CD4-positive, alpha-beta T cell treated with Interferon alpha-2 for 1 hour (primary cell): Measurements from ENCODE around the gene GATAD2A.

Experiments used
- DNase-seq, 2 donors: peaks; one replicate each; pipeline ENCODE4 v3.0.0-alpha.2; 2020 to 2022

The GATAD2A gene

DNA sequence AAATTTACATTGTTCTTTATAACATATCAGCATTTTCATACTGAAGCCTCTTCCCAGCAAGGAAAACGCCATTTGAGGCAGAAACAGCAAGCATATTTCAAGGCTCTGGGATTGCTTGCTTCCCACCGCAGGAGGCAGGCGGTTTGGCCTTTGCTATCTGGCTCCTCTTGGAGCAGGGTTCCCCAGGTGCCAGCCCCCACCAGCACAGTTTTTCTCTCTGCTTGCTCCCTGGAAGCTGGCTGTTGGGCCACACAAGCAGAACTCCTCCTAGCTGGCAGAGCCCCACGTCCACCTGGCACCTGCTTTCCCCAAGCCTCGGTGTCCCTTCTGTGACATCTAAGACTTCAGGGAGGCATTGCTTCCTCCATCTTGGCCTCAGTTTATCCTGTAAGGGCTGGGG is 16.7 kb downstream of the GATAD2A start:
- no peak for DNase-seq

DNA sequence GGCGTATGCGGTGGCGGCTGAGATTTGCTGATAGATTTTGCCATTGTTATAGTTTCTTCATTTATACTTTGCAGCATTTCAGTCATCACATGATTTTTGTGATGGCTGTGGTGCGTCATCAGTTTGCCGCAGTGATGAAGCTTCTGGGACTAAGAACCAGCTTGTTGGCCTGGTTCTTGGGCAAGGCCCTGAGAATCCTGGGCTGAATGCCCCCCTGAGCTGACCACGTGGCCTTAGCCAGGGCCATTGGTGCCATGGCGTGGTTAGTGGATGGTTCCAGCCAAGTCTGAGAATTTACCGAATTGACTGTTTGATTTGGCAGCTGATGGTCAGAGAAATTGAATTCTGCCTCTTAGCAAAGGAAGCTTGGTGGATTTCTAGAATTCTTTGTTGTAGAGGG is 17.8 kb downstream of the GATAD2A start:
- no peak for DNase-seq

DNA sequence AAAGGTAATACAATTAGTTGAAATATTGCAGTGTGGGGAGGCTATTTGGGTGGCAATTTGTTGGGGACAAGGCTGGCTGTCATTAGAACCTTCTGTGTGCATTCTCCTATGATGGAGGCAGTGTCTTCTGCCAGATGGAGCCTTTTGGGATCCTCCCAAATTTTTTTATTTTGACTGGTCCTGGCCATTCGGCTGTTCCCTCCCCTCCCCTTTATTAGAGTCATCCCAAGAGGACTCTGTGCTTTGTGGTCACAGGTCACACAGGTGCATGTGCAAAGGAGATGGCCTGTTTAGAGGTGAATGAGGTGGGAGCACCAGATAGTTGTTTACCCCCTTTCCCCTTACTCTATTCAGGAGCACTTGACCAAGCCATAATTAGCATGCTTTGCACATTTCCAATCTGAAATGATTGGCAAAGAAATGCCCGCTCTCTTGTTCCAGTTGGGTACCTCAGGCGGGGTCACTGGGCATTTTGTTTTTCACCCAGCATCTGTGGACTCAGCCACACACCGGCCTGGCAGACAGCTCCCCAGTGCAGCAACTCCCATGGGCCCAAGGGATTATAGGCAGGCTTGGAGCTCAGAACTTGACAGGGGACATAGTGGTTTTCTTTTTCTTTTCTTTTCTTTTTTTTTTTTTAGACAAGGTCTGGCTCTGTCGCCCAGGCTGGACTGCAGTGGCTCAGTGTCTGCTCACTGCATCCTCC is 19.8 kb downstream of the GATAD2A start:
- no peak for DNase-seq

DNA sequence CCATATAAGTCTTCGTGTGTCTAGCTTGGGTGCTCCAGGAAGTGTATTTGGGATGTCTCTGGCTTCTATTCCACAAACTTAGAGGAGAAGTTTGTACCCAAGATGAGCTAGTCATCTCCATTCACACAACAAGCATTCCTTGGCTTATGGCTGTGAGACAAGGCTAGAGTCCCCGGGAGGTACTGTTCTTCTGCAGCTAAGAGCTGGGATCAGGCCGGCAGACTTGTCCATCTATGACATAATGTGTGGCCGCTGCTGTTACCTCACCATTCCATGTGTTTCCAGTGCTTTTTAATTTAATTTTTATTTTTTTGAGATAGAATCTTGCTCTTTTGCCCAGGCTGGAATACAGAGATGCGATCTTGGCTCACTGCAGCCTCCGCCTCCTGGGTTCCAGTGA is 20.7 kb downstream of the GATAD2A start:
- DNase-seq, result no peak

DNA sequence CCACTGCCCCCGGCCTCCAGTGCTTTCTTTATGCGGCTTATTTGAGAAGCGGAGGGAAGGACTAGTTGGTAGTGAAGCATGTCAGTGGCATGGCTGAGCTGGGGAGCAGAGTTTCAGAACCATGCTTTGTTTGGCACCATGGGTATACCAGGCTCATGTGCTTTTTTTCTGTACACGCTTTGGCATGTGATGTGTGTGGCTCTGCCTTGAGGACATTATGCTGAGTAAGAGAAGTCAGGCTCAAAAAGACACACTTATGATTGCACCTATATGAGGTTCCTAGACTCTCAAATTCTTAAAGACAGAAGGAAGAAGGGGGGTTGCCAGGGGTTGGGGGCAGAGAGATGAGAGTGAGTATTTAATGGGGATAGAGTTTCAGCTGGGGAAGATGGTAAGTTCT is 21.3 kb downstream of the GATAD2A start:
- no peak for DNase-seq

DNA sequence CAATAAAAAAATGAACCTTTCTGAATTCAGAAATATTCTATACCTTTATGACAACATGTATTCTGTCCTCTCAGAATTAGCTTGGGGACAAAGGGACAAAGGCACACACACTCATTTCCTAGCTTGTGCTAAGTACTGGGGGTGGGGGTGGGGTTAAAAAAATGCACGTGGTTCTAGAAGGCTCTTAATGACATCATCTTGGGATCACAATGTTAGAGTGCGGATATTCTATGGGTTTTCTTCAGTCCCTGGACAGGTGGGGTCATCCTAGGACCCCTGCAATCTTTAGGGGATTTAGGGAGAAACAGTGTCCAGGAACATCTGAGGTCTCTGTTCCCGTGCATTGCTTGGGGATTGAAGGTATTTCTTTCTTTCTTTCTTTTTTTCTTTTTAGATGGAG is 21.8 kb downstream of the GATAD2A start:
- DNase-seq, result no peak

DNA sequence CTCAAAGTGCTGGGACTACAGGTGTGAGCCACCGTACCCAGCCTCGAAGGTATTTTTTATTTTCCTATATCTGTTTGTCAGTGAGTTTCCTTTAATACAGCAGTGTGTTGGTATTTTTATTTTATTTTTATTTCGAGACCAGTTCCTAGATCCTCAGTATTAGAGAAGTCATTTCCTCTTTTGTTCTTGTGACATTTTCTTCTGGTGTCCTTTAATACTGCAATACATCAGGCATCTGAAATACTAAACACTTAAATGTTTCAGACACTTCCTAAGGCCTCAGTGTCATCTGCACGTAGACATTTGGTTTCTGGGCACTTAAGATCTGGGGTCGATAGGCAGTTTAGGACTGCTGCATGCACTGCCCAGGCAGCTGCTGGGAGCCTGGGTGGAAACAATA is 22.5 kb downstream of the GATAD2A start:
- no peak for DNase-seq

DNA sequence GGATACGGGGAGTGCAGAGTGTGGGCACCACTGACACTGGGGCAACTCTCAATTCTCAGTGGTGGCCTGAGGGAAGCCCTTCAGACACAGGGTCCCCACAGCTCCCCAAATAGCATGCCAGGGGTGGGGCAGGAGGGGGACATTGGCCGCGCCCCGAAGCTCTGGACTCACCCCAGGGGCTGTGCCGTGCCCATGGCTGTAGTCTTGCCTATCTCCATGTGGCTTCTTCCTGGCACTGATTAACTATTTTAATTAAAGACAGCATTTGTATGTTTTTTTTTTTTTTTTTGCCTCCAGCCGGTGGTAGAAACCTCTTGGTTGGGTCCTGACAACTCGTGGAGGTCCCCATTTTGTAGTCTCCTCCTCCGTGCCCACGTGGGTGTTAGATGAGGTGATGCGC is 23.3 kb downstream of the GATAD2A start:
- no peak for DNase-seq

DNA sequence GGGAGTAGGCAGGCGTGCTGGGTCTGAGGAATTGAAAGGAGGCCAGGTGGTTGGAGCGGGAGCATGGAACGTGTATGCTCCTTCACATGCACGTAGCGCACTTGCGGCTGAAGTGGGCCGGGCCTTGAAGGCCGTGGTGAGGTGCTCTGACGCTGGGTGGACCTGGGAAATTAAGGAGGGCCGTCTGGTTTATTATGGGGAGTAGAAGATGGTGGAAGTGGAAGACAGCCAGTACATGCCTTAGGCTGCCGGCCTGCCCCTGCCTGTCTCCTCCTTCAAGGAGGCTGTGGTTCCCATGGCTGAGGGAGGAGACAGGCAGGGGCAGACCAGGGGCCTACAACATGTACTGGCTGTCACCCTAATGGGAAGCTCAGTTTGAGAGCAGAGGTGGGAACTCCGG is 23.9 kb downstream of the GATAD2A start:
- DNase-seq, result no peak

DNA sequence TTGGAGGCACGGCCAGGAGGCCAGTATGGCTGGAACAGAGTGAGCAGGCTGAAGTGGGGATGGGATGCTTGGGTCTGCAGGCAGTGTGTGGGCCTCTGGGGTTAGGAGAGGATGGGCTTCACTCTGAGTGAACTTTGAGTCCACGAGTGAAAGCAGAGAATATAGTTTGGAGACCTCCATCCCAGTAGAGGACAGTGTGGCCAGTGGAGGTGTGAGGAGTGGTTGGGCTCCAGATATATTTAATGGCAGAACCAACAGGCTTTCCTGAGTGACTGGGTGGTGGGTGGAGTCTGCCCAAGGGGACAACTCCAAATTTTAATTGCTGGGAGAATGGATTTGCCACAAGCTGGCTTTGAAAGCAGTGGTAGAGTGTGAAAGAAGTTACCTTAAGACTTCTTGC is 27.3 kb downstream of the GATAD2A start:
- DNase-seq, result no peak

DNA sequence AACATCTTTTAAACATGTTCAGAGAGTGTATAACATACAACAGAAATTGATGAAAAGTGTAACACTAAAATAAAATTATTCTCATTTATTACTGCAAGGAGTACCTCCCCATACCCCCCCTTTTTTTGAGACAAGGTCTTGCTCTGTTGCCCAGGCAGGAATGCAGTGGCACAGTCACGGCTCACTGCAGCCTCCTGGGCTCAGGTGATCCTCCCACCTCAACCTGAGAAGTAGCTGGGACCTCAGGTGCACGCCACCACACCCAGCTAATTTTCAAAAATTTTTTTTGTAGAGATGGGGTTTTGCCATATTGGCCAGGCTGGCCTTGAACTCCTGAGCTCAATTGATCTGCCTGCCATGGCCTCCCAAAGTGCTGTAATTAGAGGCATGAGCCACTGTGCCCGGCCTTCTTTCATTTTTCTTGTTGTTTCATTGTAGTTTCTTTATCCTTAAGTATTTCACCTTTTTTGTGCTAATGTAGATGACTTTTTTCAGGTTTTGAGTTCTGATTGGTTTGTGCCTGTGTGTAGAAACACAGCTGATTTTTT is 28.3 kb downstream of the GATAD2A start:
- DNase-seq, result no peak

DNA sequence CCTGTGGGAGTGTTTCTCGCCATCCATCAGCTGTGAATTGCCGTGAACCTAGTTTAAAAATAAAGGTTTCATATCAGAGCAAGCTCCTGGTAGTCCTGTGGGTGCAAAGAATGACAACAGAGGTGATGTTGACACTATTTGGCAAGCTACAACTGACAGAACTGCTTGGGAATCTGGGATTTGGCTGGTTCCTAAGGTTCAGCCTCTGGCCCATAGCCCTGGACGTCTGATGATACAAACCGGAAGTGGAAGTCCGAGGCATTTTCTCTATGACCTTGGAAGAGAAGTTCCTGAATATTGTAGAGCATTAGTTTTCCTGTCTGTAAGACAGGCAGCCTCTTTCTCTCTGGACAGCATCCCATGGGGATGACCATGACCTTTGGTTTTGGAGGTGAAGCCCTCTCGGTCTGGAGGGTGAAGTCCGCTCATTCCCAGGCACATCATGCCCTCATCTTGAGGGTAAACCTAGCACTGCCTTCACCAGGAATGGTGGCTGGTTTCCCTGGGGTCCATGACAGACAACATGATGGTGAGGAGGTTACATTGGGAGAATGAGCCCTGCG is 29.1 kb downstream of the GATAD2A start:
- DNase-seq, result no peak

DNA sequence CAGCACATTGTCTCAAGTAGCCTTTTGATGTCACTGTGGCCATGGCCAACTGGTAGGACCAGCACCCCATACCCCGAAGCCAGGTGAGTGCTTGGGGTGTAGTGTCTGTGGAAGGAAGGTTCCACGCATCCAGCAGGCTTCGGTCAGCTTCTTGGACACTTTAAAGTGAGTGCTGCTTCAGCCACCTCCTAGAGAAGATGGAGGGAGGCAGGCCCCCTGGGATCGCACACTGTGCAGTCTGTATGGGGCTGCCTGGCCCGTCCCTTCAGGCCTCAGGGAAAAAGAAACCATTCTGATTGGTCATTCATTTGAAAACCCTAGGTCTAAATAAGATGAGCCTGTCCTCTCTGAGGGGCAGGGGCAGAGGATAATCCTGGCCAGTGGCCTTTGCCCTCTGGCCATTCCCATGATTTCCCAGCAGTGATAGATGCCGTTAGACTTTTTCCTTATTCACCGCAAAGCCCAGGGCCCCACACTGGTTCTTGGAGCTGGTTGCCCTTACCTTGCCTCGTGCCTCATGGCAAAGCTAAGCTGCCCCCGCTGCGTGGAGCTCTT is 30.7 kb downstream of the GATAD2A start:
- DNase-seq, result no peak

DNA sequence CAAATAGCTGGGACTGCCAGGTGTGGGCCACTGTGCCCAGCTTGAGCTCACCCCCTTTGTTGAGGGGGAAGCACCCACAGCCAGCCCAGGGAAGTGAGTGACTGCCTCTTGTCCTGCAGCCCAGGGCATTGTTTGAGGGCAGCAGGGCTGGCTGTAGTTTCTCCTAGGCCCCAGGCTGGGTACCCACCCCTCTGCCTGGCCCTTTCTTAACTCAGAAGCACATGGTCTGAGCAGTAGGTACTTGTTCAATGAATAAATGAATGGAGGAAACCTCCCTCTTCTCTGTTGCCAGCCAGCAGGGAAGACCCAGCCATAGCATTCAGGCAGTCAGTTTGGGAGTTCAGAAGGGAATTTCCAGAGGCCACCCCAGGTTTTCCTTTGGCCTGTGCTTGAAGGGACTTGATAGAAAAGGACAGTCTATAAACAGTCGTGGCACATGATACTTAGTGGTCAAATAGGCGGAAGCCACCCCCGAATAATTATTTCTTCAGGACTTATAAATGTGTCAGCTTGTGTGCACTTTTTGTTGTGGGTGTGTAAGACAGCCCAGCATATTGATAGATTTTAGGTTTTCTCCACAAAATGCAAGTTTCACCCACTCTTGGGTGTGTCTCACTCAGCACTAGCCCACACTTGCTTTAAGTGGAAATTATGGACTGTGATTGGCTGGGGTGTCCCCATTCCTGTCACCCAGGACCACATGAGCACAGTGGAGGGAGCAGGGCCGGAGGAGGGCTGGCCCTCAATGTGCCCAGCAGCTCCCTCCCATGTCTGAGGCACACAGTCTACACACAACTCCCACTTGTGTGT is 33.1 kb downstream of the GATAD2A start:
- DNase-seq, result no peak

DNA sequence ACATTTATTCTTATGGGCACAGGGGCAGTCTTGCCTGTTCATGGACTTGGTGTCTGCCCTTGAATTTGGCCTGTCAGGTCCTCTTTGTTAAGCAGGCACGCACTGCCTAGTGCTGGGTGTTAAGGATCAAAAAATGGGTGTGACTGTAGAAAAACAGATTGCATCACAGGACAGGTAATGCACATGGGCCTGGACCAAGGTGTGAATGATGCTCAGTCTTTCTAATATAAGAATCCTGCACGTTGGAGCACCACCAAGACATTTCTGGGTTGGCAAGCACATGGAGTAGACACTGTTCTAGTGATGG is 33.7 kb downstream of the GATAD2A start:
- DNase-seq, result no peak

DNA sequence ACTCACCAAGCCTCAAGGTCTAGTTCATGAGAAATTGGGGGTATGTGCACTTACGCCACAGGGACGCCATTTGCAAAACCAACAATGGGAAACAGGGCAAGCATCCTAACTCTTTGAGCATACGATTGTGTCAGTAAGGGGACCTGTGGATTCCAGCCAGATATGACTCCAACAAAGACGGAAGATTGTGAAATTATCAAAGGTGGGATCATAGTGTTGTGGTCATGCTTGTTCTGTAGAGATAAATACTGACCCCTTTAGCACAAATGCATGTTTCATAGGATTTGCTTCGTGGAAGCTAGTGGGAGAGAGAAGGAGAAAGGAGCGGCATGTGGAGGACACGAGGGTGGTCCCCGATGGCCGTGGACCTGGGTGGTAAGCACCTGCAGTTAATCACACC is 37.8 kb downstream of the GATAD2A start:
- no peak for DNase-seq

DNA sequence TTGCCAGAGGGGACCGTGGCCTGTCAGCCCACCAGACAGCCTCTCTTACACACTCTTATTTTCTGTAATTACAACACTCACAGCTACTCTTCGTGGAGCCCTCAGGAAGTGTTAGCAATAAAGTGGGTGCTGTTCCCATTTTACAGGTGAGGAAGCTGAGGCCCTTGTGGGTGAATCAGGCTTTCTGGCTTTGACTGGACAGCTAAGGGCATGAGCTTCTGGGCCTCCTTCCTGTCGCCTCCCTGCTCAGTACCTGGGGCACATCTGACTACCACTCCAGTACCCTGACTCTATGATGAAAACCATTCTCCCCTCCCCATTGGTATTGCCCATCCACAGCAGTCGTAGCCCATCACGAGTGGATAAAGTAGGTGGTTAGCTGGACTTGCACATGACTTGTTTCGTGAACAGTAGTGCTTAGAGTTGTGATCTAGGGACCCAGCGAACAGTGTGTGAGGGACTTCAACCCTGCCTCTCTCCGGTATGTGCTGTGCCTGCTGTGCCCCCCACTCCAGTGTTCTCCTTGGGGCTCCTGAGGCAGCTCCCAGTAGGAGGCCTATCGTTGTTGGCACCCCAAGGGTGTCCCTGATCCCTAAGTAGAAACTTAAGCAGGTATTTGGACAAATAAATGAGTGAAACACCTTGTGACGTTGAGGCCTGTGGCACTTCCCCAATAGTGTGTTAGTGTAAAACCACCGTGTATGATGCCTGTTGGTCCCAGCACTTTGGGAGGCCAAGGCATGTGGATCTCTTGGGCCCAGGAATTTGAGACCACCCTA is 38.6 kb downstream of the GATAD2A start:
- no peak for DNase-seq

DNA sequence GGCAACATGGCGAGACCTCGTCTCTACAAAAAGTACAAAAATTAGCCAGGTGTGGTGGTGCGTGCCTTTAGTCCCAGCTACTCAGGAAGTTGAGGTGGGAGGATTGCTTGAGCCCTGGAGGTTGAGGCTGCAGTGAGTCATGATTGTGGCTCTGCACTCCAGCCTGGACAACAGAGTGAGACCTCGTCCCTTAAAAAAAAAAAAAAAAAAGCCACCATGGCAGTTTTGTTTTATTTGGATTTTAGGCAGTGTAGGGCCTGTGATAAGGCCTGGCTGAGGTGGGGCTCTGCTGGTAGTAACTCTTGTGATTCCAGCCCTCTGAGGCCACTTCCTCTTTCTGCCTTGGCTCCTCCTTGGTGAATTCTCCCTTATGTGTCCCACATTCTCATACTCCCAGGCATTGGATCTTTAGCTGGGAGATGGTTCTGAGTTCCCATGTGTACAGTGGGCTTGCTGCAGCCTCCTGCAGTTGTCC is 39.2 kb downstream of the GATAD2A start:
- peak in 1 of 2 donors; percentile 45 for DNase-seq

DNA sequence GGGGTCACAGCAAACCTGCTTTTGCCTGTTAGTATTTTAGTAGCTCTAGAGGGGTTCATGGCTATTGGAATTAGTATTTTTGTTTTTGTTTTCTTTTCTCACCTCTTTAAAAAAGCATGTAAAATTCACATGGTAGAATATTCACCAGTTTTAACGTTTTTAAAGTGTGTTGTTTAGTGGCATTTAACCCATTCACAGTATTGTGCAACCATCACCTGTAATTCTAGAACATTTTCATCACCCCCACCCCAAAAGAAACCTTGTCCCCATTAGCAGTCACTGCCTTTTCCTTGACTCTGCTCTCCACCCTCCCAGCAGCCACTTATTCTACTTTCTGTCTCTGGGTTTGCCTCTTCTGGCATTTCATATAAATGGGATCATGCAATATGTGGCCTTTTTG is 39.8 kb downstream of the GATAD2A start:
- DNase-seq, result no peak

DNA sequence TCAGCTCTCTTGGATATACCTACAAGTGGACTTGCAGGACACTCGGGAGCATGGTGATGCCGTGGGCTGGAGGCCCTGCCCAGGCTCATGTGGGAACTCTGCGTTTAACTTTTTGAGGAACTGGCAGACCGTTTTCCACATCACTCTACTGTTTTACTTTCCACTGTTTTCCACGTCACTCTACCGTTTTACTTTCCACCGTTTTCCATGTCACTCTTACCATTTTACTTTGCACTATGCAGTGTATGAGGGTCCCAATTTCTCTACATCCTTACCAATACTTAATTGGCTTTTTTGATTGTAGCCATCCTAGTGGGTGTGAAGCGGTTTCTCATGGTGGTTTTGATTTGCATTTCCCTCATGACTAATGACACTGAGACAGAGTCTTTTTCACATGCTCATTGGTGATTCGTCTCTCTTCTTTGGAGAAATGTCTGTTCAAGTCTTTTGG is 40.5 kb downstream of the GATAD2A start:
- DNase-seq, result peak in 1 of 2 donors; percentile 39

DNA sequence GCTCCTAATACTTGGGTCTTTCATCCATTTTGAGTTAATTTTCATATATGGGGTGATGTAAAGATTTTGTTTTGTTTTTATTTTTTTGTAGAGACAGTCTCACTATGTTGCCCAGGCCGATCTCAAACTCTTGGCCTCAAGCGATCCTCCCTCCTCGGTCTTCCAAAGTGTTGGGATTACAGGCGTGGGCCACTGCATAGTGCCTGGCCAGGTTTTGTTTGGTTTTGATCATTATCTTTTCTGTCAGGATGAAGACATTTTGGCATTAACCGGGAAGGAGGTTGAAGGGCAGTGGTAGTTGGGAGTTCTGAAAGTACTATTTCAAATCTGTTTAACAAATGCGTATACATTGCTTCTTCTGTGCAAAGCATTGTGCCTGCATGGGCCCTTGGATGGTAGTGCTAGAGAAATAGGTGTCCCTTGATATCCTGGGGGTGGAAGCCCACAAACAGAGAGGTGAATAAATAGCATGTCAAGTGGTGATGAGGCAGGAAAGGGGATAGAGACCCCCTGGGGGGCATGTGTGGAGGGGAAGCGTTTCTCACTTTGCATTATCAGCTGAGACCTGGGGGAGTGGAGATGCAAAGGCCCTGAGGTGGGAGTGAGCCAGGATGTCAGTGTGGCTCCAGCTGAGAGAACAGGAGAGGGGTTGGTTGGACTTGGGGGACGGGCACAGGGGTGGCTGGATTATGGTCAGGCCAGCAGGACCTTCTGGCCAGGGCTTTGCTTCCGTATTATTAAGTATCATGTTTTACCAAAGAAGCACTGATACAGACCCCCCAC is 41.4 kb downstream of the GATAD2A start:
- DNase-seq, result no peak
